Astrocyte (in vitro differentiated cells and primary cell): Measurements from ENCODE around the gene IP6K1. TPM values are rescaled to one million over a fixed set of nuclear protein-coding genes. Genes with fewer than 3 reads are reported as not detected.

Experiments
- DNase-seq: peaks from one replicate; pipeline ENCODE4 v3.0.0-alpha.2; 2010; ENCODE audit warnings: low read depth
- FAIRE-seq: peaks from 2 replicates; lab custom pipeline; 2011; peaks lifted over from hg19 to GRCh38; lab: Jason Lieb, UNC
- H2AFZ ChIP-seq: 2 replicates; pipeline ENCODE4 v1.6.0; 2012; ENCODE audit warnings: low read depth, low read length, inconsistent platforms
- H3K27ac ChIP-seq: 2 replicates; pipeline ENCODE4 v1.5.1; 2011; ENCODE audit warnings: low read depth, low read length, inconsistent platforms
- H3K27me3 ChIP-seq: 2 replicates; pipeline ENCODE4 v1.6.0; 2011; ENCODE audit warnings: low read length, inconsistent platforms; ENCODE audit not compliant: insufficient read depth
- H3K36me3 ChIP-seq: 2 replicates; pipeline ENCODE4 v1.5.1; 2011; ENCODE audit warnings: low read length, inconsistent platforms; ENCODE audit not compliant: insufficient read depth
- H3K4me1 ChIP-seq: 2 replicates; pipeline ENCODE4 v1.5.1; 2011; ENCODE audit warnings: low read length, inconsistent platforms; ENCODE audit not compliant: insufficient read depth
- H3K4me2 ChIP-seq: 2 replicates; pipeline ENCODE4 v1.6.0; 2012; ENCODE audit warnings: low read length, inconsistent platforms
- H3K4me3 ChIP-seq: 2 replicates; pipeline ENCODE4 v1.5.1; 2011; ENCODE audit warnings: low read depth, mild to moderate bottlenecking, low read length, inconsistent platforms; ENCODE audit not compliant: insufficient read depth
- H3K79me2 ChIP-seq: 2 replicates; pipeline ENCODE4 v1.6.0; 2012; ENCODE audit warnings: mild to moderate bottlenecking, low read length, inconsistent platforms; ENCODE audit not compliant: insufficient read depth
- H3K9ac ChIP-seq: 2 replicates; pipeline ENCODE4 v1.6.0; 2012; ENCODE audit warnings: mild to moderate bottlenecking, low read length, inconsistent platforms
- H3K9me3 ChIP-seq: 2 replicates; pipeline ENCODE4 v1.5.1; 2012; ENCODE audit warnings: low read depth, mild to moderate bottlenecking, low read length, inconsistent platforms; ENCODE audit not compliant: insufficient read depth
- H4K20me1 ChIP-seq: 2 replicates; pipeline ENCODE4 v1.6.0; 2012; ENCODE audit warnings: low read length, inconsistent platforms; ENCODE audit not compliant: insufficient read depth
- H3K27ac Mint-ChIP-seq: one replicate; pipeline ENCODE4 v1.8.0; 2021; ENCODE audit warnings: mild to moderate bottlenecking, mixed read lengths; ENCODE audit not compliant: unreplicated experiment
- H3K27me3 Mint-ChIP-seq: one replicate; pipeline ENCODE4 v1.8.0; 2021; ENCODE audit warnings: low read depth, mixed read lengths; ENCODE audit not compliant: unreplicated experiment
- H3K36me3 Mint-ChIP-seq: one replicate; pipeline ENCODE4 v1.8.0; 2021; ENCODE audit warnings: low read depth, mixed read lengths; ENCODE audit not compliant: unreplicated experiment
- H3K4me1 Mint-ChIP-seq: one replicate; pipeline ENCODE4 v1.8.0; 2021; ENCODE audit warnings: low read depth, mixed read lengths; ENCODE audit not compliant: unreplicated experiment
- H3K4me3 Mint-ChIP-seq: one replicate; pipeline ENCODE4 v1.8.0; 2021; ENCODE audit warnings: mild to moderate bottlenecking, moderate library complexity, mixed read lengths; ENCODE audit not compliant: unreplicated experiment
- H3K9me3 Mint-ChIP-seq: one replicate; pipeline ENCODE4 v1.8.0; 2021; ENCODE audit warnings: mild to moderate bottlenecking, mixed read lengths; ENCODE audit not compliant: unreplicated experiment
- CTCF ChIP-seq: IDR thresholded peaks from 2 replicates; pipeline ENCODE4 v1.5.1; 2011; ENCODE audit warnings: low read depth, mild to moderate bottlenecking, inconsistent platforms, low read length, moderate library complexity; ENCODE audit not compliant: insufficient read depth
- EZH2 ChIP-seq: IDR thresholded peaks from 2 replicates; pipeline ENCODE4 v1.6.1; 2012; ENCODE audit warnings: mild to moderate bottlenecking, low read length, inconsistent platforms; ENCODE audit not compliant: insufficient read depth
- total RNA-seq: library from RNA; stranded (reverse); gene quantifications from 2 replicates; pipeline ENCODE4 v1.2.1, GENCODE V29; 2021

The IP6K1 gene
- total RNA-seq, 1 donor from 2014 or later, result 38.3 TPM

GRCh38 chr3:49805897-49806701 lies 19.8 kb upstream of the IP6K1 start:
- Histone ChIP-seq H3K4me3 (no peak overlapping the region), H4K20me1 (peaks cover 3% of the 10 kb centered on the region), H3K4me2 (peak overlapping the region; percentile 52), H3K9me3 (no peaks in the 10 kb centered on the region), H3K4me1 (peaks cover 21% of the 10 kb centered on the region), H3K36me3 (no peaks in the 10 kb centered on the region), H2AFZ (no peak overlapping the region), H3K9ac (no peak overlapping the region), H3K27ac (no peak overlapping the region), H3K27me3 (no peaks in the 10 kb centered on the region), H3K79me2 (no peaks in the 10 kb centered on the region)
- Mint-ChIP-seq H3K4me3 (no peak overlapping the region), H3K36me3 (peaks cover 5% of the 10 kb centered on the region), H3K27ac (no peak overlapping the region), H3K4me1 (peaks cover 22% of the 10 kb centered on the region), H3K27me3 (peaks cover 23% of the 10 kb centered on the region), H3K9me3 (peaks cover 2% of the 10 kb centered on the region)
- FAIRE-seq (no peak), DNase-seq (no peak)
- no peak for TF ChIP-seq CTCF
- no peak for TF ChIP-seq EZH2

GRCh38 chr3:49805367-49805782 lies 19.0 kb upstream of the IP6K1 start:
- DNase-seq (no peak), FAIRE-seq (no peak)
- H3K4me3 Mint-ChIP-seq, result peak overlapping the region; percentile 64
- Histone ChIP-seq H3K4me2 (peak overlapping the region; percentile 52), H3K36me3 (no peaks in the 10 kb centered on the region), H3K27ac (no peak overlapping the region), H3K9ac (peak overlapping the region; percentile 23), H3K4me1 (peaks cover 21% of the 10 kb centered on the region), H3K79me2 (no peaks in the 10 kb centered on the region), H3K4me3 (no peak overlapping the region), H2AFZ (no peak overlapping the region), H3K9me3 (no peaks in the 10 kb centered on the region), H3K27me3 (no peaks in the 10 kb centered on the region), H4K20me1 (peaks cover 3% of the 10 kb centered on the region)
- H3K36me3 Mint-ChIP-seq, result peaks cover 3% of the 10 kb centered on the region
- TF ChIP-seq CTCF (no peak), EZH2 (no peak)
- peaks cover 22% of the 10 kb centered on the region for H3K4me1 Mint-ChIP-seq
- peaks cover 3% of the 10 kb centered on the region for H3K9me3 Mint-ChIP-seq
- H3K27me3 Mint-ChIP-seq, result peaks cover 24% of the 10 kb centered on the region
- H3K27ac Mint-ChIP-seq, result no peak overlapping the region
